NCI-H1092 (cell line): ENCODE measurements around the gene DNAJC5G.
"Not testable (repeated sequence)": the region's sequence is repeated elsewhere in the genome, so short reads cannot be mapped to it uniquely, and the experiment has no call there.

ENCODE experiments used
- DNase-seq: peaks from one replicate; lab custom pipeline; 2025; lab: John Stamatoyannopoulos, UW

Gene DNAJC5G

DNA sequence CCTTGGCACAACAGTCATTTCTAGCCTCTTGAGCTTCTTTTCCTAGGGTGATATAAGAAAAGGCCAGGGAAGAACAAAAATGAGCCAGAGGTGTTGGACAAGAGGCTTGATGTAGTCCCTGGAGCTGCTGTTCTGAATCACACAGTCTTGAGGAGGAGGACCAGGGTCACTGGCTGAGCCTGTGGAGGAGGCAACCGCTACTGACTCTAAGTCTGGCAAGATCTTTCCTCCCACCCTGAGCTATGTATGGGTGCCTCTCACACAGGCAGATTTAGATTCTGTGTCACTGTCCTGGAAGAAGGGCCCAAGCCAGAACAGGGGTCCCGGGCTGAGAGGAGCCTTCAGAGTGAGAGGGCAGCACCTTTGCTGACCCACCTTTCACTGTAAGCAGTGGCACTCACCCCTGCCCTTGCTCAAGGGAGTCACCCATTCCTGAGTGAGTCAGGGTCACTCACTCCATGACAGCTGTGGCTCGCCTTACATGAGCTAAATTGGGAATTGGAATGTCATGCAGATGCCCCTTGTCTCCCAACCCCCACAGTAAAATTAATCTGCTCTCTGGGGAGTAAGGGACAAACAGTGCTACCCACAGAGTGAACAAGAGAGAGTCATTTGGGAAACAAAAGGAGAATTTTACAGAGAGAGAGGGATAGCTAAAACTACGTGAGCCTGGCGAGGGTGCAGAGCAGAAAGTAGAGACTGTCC is 6.8 kb downstream of the DNAJC5G start, which contains the start of gene TRIM54:
Gene TRIM54 (plus strand): TSS at position 575 of the 705 bp plus-strand sequence. CDS start 303 bp downstream, outside the sequence.
- DNase-seq, result no peak

DNA sequence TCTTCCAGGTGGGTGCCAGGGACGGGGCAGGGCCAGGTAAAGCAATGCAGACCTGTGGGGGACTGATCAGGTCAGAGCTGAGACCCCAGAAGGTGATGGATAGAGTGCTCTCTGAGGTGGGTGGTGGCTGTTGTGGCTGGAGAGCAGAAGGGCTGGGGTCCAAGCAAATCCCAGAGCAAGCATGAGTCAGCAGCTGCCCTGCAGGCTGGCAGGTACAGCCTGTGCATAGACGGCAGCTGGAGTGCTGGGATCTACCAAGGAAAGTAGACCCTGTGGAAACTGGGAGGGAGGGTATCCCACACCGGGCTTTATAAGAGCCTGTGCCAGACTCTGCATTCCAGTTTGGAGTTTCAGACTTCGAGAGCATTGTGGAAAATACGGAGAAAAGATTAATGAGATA is 7.7 kb downstream of the DNAJC5G start:
- no peak for DNase-seq

DNA sequence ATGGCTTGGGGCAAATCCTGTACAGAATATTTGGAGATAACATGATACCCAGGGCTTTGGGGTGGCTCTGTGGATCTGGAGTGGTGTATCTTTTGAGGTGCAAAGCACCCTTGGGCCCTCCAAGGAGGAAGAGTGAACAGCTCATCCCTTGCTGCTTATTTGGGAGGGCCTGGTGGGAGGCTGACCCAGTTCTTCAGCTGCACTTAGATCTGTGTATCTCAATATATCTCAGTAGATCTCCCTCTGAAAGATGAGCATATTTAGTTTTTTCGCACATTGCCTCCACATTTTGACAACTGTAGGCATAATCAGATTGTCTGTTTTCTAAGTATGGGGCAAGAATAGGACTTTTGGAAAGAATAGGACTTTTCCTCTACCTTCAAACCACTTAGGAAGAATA is 9.8 kb downstream of the DNAJC5G start:
- no peak for DNase-seq

DNA sequence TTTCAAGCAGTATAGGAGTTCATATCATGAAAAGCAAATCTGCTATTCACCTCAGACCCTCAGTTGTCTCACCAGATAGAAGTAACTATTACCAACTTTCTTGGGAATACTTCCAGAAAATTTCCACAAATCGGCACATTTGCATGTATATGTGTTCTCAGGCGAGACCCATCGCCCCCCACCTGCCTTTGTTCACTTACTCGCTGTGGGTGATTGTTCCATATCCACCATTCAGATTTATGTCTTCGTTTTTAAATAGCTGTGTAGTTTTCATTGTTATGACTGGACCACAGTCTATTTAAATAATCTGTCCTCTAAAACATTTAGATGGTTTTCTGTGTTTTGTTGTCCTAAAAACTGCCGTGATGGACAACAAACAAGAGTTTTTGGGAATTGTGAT is 10.2 kb downstream of the DNAJC5G start:
- no peak for DNase-seq

DNA sequence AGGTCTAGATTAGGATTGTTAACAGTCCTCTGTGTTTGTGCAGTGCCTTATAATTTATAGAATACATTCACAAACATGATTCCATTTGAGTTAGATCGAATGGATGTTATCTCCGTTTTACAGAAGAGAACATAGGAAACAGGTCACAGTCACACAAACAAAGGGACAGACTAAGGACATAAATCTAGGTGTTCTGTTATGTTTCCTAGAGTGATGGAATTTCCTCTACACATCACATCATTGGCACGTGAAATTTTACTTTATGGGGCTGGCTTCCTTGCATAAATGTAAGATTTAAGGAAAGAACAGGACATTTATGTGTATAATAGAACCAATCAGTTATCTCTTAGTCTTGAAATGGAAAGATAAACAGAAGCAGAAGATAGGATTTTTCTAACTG is 13.4 kb downstream of the DNAJC5G start:
- DNase-seq, result no peak

DNA sequence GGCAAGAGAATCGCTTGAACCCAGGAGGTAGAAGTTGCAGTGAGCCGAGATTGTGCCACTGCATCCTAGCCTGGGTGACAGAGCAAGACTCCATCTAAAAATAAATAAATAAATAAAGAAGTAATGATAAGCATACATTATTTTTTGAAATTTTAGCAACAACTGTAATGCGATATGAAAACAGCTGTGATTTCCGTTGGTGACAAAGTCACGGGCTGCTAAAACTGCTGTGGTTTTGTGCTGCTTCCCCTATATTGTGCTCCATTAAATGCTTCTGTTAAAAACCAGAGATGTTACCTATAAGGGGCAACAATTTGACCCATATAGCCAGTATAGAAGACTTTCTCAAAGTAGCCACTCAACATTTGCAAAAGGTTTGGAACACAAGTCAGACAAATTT is 15.3 kb downstream of the DNAJC5G start:
- DNase-seq, result no peak

DNA sequence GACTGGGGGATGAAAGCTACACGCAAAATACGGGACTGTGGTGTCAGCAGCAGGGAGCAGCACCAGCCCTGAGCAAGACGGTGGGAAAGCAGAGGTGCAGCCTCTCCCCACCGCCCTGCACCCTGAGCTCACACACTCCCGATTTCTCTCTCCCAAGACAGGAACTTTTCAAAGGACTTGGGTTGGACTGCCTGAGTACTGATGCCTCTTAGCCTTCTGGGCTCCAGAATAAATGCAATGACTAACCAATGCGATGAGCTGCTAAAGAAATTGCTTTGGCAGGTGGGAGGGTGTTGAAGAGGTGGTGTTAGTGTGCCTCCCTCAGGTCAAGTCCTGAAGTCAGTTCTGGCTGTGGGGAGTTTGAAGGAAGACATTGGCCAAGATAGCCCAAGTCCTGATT is 16.6 kb downstream of the DNAJC5G start:
- no peak for DNase-seq

DNA sequence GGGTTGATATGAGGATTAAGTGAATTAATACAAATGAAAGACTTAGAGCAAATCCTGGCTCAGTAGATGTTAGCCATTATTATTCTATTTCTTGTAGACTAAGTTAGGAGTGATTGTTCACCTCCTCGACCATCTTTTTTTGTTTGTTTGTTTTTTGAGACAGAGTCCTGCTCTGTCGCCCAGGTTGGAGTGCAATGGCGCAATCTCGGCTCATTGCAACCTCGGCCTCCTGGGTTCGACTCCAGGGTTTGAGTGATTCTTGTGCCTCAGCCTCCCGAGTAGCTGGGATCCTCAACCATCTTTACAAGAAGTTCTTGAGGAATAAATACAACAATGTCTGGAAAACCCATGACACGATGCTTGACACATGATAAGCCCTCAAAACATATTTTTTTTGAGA is 19.7 kb downstream of the DNAJC5G start:
- DNase-seq, result no peak

DNA sequence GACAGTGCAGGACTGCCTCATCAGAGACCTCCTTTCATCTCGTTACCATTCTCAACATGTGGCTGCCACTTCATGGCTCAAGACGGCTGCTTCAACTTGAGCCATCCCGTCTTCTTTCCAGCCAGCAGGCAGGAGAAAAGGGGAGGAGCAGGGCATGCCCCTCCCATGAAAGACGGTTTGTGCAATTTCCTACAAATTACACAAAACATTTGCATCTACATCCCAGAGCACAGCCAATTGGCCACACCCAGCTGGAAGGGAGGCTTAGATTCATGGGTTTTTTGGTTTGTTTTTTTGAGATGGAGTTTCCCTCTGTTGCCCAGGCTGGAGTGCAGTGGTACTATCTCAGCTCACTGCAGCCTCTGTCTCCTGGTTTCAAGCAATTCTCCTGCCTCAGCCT is 21.2 kb downstream of the DNAJC5G start:
- DNase-seq, result no peak

DNA sequence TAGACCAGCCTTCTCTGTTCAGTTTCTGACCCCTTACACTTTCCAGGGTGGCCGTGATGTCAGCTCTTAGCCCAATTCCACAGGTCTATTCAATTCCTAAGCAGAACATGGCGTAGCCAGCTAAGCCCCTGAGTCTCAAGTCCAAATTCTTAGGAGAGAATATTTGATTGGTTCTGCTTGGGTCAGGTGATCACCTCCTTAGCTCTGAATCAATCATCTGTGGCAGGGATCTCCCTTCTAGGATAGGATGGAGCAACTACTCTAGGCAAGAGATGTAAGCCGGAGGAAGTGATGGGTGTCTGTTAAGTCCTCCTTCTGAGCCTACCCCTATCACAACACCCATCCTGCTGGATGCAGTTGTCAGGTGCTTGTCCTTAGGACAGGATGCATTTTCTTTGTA is 22.0 kb downstream of the DNAJC5G start:
- DNase-seq, result no peak

DNA sequence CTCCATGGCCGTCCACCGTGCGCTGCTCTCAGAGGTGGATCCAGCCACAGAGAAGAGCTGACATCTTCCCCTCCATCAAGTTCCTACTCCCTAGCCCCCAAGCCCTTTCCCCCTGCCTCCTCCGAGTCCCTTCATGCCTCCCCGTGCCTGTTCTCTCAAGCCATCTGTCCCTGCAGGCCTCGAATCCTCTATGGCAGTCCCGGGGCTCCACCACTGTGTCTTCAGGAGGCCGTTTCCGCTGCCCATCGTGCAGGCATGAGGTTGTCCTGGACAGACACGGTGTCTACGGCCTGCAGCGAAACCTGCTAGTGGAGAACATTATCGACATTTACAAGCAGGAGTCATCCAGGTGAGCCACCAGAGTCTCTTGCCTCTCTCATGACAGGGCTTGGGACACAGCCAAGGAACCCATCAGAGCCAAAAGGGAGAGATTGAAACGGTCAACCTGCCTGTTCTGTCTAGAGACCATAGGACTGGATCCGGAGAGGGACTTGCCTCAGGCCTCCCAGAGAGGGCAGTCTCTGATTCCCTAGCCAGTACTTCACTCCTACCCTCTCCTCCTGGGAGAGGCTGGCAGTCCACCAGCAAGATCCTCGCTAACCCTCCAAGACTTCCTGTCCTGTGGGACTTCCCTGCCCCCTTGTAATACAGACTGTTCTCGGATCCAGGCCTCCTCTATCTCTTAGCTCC is 23.3 kb downstream of the DNAJC5G start:
- no peak for DNase-seq

DNA sequence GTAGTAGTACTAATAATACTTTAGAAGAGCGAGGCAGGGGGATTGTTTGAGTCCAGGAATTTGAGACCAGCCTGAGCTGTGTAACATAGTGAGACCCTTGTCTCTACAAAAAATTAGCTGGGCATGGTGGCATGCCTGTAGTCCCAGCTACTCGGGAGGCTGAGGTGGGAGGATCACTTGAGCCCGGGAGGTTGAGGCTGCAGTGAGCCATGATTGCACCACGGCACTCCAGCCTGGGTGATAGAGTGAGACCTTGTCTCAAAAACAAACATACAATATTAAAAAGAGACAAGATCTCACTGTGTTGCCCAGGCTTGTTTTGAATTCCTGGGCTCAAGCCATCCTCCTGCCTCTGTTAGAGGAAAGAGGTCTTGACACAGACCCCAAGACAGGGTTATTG is 25.4 kb downstream of the DNAJC5G start:
- DNase-seq, result not testable (repeated sequence)

DNA sequence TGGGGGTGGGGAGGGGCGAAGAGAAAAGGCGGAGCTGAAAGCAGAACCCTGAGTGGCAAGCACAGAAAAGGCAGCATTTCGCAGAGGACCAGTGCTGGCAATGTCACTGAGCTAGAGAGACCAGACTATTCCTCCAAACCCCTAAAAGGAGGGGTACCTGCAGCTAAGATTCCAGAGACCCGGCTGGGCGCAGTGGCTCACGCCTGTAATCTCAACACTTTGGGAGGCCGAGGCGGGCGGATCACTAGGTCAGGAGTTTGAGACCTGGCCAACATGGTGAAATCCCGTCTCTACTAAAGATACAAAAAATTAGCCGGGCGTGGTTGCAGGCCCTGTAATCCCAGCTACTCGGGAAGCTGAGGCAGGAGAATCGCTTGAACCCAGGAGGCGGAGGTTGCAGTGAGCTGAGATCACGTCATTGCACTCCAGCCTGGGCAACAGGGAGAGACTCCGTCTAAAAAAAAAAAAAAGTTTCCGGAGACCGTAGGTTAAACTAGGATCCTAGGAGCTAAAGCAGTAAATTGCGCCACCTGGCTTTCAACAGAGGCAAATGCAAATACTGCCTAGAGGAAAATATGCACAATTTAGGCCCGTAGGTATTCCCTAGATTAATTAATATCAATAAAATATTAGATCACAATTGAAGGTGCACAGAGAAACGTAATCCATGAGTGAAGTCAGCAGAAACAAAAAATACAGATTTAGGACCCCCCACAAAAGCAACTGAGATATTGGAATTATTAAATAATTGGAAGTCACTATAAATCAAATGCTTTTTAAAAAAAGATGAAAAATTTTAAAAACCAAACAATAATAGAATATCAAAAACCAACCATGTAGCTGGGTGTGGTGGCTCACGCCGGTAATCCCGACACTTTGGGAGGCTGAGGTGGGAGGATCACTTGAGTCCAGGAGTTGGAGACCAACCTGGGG is 28.1 kb downstream of the DNAJC5G start:
- peak; percentile 57 for DNase-seq

DNA sequence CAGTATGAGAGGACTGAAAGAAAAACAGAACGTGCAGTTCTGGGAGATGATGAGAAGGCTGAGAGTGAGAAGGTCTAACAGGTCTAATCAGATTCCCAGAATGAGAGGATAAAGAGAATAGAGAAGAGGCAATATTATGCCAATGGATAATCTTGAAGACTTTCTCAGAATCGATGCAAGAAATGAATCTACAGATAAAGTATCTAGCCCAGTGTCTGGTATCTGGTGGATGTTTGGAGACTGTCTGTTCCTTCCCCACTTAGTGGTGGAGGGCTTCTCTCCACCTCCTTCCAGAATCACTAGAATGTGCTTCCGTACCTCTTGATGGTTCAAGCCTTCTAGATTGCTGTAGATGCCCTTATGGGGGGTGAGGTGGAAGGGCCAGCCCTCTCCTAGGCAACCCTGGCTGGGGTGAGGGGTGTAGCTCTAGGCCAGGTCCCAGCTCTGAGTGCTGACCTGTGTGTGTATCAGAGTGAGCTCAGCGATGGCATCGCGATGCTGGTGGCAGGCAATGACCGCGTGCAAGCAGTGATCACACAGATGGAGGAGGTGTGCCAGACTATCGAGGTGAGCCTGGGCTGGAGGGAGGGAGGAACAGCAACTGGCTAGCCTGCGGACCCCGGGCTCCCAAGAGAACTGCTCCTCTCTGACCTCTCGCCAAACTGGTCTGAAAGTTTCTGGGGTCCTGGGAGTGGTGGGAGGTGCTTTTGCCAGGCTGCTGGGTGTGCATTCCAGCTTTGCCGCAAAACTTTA is 29.4 kb downstream of the DNAJC5G start:
- DNase-seq, result no peak

DNA sequence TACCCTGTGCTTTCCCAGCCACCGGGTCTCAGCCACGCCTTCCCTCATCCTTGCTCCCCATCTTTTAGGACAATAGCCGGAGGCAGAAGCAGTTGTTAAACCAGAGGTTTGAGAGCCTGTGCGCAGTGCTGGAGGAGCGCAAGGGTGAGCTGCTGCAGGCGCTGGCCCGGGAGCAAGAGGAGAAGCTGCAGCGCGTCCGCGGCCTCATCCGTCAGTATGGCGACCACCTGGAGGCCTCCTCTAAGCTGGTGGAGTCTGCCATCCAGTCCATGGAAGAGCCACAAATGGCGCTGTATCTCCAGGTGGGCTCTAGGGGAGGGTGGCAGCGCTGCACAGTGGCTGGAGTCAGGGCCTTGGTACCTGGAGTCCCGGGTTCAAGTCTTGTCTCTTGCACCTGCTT is 30.3 kb downstream of the DNAJC5G start:
- no peak for DNase-seq

DNA sequence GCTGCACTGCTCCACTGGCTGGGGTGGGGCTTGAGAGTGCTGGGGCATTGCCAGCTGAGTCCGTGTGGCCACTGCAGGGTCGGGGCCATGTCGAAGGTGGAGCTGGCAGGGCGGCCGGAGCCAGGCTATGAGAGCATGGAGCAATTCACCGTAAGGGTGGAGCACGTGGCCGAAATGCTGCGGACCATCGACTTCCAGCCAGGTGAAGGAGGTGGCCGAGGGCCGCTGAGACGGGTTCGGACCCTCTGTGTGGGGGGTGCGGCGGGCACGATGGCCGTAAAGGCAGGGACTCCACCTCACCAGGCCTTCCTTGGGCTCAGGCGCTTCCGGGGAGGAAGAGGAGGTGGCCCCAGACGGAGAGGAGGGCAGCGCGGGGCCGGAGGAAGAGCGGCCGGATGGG is 30.9 kb downstream of the DNAJC5G start:
- no peak for DNase-seq

DNA sequence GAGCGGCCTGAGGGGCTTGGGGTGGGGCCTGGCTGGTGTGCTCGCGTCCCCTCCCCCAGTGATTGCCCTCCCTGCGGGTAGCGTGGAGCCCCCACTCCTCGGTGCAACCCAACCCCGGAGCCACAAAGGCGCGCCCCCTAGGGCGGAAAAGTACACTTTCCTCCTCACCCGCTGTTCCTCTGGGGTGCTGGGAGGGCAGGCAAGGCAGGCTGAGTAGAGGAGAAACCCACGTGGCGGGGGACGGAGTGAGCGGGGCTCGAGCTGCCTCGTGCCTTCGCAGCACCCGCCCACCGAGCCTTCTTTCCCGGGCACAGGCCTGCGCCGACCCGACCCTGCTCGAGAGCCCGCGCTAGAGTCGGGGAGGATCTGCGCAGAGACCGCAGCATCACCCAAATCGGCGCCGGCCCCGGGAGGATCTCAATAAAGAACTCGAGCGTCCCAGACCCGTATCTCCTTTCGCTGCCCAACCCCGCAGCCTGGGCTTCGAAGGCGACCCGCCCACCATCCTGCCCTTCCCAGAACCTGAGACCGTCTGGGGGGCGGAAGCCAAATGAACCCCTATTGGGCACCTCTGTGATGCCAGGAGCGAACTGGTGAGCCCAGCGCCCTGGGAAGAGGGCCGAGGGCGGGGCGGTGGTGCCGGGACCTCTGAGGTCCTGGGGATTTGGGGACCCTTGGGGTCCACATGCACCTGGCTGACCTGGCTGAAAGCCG is 31.5 kb downstream of the DNAJC5G start:
- no peak for DNase-seq

DNA sequence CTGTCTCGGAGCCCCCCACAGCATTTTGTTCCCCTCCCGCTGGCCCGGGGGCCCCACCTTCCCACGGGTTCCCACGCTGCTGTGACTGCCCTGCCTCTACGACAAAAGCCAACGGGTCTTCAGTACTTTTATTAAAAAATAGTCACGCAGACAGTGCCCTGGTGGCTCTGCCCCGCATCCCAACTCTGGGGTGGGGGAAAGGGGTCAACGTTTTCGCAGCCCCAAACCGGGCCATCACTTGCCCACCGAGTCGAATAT is 32.0 kb downstream of the DNAJC5G start:
- no peak for DNase-seq

DNA sequence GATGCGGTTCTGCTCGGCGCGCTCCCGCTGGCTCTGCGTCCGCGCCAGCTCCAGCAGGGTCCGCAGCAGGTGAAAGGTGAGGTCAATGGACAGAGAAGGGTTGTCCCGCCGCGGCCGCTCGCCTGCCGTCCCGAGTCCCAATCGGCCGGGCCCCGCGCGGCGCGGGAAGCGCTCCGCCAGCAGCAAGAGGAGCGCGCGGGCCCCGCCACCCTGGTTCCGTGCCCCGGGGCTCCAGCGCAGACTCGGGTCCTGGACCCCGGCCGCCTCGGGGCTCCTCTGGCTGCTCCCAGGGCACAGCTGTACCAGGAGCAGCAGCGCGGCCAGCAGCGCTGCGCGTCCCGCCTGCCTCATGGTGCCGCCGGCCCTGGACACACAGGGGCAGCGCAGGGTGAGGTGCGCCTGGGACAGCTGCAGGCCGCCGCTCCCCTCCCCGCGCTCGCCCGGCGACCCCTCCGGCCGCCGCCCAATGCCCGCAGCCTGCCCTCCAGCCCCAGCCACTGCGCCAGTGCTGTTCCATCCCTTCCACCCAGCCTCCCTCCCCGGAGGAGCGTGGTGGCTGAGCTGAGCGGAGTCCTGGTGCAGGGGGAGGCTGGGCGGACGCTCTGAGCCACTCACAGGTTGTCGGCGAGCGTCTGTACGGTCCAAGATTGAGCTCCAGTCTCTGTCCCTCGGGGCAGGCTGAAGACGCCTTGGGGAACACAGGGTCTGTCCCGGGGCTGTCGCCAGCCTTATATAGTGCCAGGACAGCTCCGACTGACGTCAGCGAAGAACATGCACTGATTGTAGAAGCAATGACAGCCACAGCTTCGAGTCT is 32.5 kb downstream of the DNAJC5G start:
- DNase-seq, result no peak

DNA sequence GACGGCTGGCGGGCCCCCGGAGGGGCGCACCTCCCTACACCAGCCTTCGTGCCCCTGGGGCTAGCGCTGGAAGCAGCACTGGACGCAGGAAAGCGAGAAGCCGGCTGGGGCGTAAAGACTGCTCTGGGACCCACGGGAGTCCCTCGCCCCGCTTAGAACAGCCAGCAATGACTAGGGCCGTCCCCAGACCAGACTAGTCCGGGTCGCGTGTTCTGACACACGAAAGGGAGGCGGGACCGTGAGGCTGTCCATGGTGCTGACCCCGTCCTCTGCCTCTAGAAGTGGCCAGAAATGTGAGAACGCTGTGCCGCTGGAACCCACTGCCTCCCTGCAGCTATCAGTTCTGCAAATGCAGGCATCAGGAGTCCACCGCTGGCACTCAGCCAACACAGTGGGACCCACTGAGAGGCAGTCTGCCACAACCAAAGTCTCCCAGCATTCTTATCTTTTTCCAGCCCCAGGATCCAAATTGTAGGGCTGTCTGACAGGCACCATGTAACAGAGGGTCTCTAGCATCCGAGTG is 33.2 kb downstream of the DNAJC5G start, which contains the start of gene UCN:
Gene UCN (minus strand): TSS at position 87 of the 523 bp plus-strand sequence. CDS start 550 bp downstream, outside the sequence.
- DNase-seq, result no peak
